Measurements from ENCODE around the gene FNDC11. TPM values are rescaled to one million over a fixed set of nuclear protein-coding genes. Genes with fewer than 3 reads are reported as not detected.
"Not testable (repeated sequence)": the region's sequence is repeated elsewhere in the genome, so short reads cannot be mapped to it uniquely, and the experiment has no call there.

Gene FNDC11
- total and polyA plus RNA-seq, 4 donors, result under 0.01 to 0.01 TPM; not detected in 2

DNA sequence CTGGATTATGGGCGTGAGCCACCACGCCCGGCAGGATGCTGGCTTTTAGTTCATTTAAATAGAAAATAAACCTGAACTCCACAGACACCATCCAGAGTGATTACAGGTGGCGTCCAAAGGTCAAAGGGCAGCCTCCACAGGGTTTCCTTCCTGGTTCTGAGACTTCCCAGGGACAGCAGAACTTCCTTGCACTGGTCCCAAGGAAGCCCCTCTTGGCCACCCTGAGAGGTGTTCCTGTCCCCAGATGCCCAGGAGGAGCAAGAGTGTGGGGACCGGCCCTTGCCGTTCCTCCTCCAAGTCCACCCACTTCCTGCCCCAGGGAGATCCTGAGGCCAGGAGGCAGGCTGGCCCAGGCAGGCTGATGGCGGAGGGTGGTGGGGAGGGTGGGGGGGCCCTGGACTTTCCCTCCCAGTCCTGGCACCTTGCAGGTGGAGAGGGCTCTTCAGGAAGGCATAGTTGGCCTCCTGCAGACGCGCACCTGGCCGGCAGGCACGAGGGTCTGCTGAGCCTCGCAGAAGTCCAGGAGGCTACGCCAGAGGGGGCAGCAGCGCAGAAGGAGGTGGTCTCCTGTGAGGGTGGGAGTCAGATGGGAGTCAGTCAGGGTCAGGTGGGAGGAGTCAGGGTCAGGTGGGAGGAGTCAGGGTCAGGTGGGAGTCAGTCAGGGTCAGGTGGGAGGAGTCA is 5.0 kb downstream of the FNDC11 start:
- no peaks in the 10 kb centered on the region for H3K27me3 ChIP-seq (ENCODE audit: control insufficient read depth in 4 of 4, insufficient read depth in 4 of 4, low read length in 3 of 4)
- H3K36me3 ChIP-seq (ENCODE audit: control insufficient read depth in 4 of 4, insufficient read depth in 3 of 4, low read depth in 1 of 4, low read length in 3 of 4), result peaks cover 0 to 40% (median 27%) of the 10 kb centered on the region in 4 donors
- DNase-seq (ENCODE audit: low spot score), result no peak
- no peak overlapping the region for H3K27ac ChIP-seq (ENCODE audit: low read depth in 1 of 2, low read length in 2 of 2)
- no peak overlapping the region for H3K9ac ChIP-seq (ENCODE audit: low read depth in 1 of 2, low read length in 2 of 2)
- 90% methylated on average over 14 of the region's 14 CpGs for WGBS
- no peak overlapping the region for H3K4me3 ChIP-seq (ENCODE audit: low read depth in 1 of 3, low read length in 3 of 3)
- no peaks in the 10 kb centered on the region for H3K9me3 ChIP-seq (ENCODE audit: control insufficient read depth in 4 of 4, low read length in 3 of 4)
- TF ChIP-seq, protein P1, sequence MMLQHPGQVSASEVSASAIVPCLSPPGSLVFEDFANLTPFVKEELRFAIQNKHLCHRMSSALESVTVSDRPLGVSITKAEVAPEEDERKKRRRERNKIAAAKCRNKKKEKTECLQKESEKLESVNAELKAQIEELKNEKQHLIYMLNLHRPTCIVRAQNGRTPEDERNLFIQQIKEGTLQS (IDR thresholded peaks at IDR 0.05), result no peak
- peak in 1 of 2 donors; percentile 57 for TF ChIP-seq HNF4A (conservative IDR thresholded peaks at IDR 0.05)
- no peaks in the 10 kb centered on the region for H3K4me1 ChIP-seq (ENCODE audit: control insufficient read depth in 4 of 4, insufficient read depth in 4 of 4, low read length in 3 of 4)

DNA sequence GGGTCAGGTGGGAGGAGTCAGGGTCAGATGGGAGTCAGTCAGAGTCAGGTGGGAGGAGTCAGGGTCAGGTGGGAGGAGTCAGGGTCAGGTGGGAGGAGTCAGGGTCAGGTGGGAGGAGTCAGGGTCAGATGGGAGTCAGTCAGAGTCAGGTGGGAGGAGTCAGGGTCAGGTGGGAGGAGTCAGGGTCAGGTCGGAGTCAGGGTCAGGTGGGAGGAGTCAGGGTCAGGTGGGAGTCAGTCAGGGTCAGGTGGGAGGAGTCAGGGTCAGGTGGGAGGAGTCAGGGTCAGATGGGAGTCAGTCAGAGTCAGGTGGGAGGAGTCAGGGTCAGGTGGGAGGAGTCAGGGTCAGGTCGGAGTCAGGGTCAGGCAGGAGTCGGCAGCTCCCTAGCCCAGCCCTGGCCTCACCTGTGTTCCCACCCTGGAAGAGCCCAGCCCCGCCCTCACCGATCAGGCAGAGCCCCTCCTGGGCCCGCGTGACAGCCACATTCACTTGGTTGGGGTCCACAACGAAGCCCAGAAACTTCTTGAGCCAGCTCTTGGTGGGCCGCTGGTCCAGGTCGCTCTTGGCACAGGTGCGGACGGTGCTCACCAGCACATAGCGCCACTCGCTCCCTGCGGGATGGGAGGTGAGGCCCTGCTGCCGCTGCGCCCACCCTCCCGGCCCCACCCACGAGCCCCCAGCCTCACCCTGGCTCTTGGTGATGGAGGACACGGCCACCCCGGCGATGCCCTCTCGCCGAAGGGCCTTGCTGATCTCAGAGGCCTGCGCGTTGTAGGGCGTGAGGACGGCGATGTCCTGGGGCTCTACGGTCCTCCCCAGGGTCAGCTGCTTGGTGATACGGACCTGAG is 5.8 kb downstream of the FNDC11 start:
- not testable (repeated sequence) for H3K9ac ChIP-seq (ENCODE audit: low read depth in 1 of 2, low read length in 2 of 2); H3K4me1 ChIP-seq (ENCODE audit: control insufficient read depth in 4 of 4, insufficient read depth in 4 of 4, low read length in 3 of 4); H3K9me3 ChIP-seq (ENCODE audit: control insufficient read depth in 4 of 4, low read length in 3 of 4); H3K27me3 ChIP-seq (ENCODE audit: control insufficient read depth in 4 of 4, insufficient read depth in 4 of 4, low read length in 3 of 4); DNase-seq (ENCODE audit: low spot score); H3K27ac ChIP-seq (ENCODE audit: low read depth in 1 of 2, low read length in 2 of 2); H3K4me3 ChIP-seq (ENCODE audit: low read depth in 1 of 3, low read length in 3 of 3)
- 97% methylated on average over 31 of the region's 31 CpGs for WGBS
- peaks cover 0 to 47% (median 30%) of the 10 kb centered on the region in 4 donors for H3K36me3 ChIP-seq (ENCODE audit: control insufficient read depth in 4 of 4, insufficient read depth in 3 of 4, low read depth in 1 of 4, low read length in 3 of 4)

DNA sequence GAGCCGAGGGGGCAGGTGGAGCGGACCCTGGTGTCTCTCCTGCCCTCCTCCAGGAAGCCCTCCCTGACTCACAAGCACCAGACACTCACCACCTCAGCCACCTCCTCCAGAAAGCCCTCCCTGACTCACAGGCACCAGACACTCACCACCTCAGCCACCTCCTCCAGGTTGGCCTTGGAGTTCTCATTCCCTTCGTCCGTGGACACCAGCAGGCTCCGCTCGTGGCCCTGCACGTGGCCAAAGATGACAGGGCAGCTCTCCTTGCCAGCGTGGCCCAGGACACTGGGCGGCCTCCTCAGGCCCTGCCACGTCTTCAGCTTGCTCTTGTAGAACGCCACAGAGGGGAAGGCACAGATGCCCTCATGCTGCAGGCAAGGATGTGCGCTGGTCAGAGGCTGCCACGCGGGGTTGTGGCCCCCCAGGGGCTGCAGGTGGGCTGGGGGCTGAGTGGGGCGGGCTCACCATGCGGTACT is 6.4 kb downstream of the FNDC11 start:
- no peaks in the 10 kb centered on the region for H3K27me3 ChIP-seq (ENCODE audit: control insufficient read depth in 4 of 4, insufficient read depth in 4 of 4, low read length in 3 of 4)
- H3K9me3 ChIP-seq (ENCODE audit: control insufficient read depth in 4 of 4, low read length in 3 of 4), result no peaks in the 10 kb centered on the region
- H3K9ac ChIP-seq (ENCODE audit: low read depth in 1 of 2, low read length in 2 of 2), result no peak overlapping the region
- H3K4me1 ChIP-seq (ENCODE audit: control insufficient read depth in 4 of 4, insufficient read depth in 4 of 4, low read length in 3 of 4), result no peaks in the 10 kb centered on the region
- H3K4me3 ChIP-seq (ENCODE audit: low read depth in 1 of 3, low read length in 3 of 3), result no peak overlapping the region
- H3K36me3 ChIP-seq (ENCODE audit: control insufficient read depth in 4 of 4, insufficient read depth in 3 of 4, low read depth in 1 of 4, low read length in 3 of 4), result peaks cover 0 to 48% (median 34%) of the 10 kb centered on the region in 4 donors
- TF ChIP-seq, protein P2, sequence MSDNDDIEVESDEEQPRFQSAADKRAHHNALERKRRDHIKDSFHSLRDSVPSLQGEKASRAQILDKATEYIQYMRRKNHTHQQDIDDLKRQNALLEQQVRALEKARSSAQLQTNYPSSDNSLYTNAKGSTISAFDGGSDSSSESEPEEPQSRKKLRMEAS (IDR thresholded peaks at IDR 0.05), result no peak
- TF ChIP-seq, protein P3, sequence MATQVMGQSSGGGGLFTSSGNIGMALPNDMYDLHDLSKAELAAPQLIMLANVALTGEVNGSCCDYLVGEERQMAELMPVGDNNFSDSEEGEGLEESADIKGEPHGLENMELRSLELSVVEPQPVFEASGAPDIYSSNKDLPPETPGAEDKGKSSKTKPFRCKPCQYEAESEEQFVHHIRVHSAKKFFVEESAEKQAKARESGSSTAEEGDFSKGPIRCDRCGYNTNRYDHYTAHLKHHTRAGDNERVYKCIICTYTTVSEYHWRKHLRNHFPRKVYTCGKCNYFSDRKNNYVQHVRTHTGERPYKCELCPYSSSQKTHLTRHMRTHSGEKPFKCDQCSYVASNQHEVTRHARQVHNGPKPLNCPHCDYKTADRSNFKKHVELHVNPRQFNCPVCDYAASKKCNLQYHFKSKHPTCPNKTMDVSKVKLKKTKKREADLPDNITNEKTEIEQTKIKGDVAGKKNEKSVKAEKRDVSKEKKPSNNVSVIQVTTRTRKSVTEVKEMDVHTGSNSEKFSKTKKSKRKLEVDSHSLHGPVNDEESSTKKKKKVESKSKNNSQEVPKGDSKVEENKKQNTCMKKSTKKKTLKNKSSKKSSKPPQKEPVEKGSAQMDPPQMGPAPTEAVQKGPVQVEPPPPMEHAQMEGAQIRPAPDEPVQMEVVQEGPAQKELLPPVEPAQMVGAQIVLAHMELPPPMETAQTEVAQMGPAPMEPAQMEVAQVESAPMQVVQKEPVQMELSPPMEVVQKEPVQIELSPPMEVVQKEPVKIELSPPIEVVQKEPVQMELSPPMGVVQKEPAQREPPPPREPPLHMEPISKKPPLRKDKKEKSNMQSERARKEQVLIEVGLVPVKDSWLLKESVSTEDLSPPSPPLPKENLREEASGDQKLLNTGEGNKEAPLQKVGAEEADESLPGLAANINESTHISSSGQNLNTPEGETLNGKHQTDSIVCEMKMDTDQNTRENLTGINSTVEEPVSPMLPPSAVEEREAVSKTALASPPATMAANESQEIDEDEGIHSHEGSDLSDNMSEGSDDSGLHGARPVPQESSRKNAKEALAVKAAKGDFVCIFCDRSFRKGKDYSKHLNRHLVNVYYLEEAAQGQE (IDR thresholded peaks at IDR 0.05), result no peak
- TF ChIP-seq HNF4A (conservative IDR thresholded peaks at IDR 0.05) (no peak), TAF1 (conservative IDR thresholded peaks at IDR 0.05) (no peak), GABPA (IDR thresholded peaks at IDR 0.05 in 1 of 2, conservative IDR thresholded peaks at IDR 0.05 in 1 of 2) (no peak), FOXA2 (IDR thresholded peaks at IDR 0.05) (no peak), HNF4G (IDR thresholded peaks at IDR 0.05) (no peak), YY1 (IDR thresholded peaks at IDR 0.05) (no peak), RXRA (IDR thresholded peaks at IDR 0.05) (no peak), EGR1 (IDR thresholded peaks at IDR 0.05; ENCODE audit: low read depth in 2 of 2) (no peak), FOXA1 (IDR thresholded peaks at IDR 0.05) (no peak), RAD21 (IDR thresholded peaks at IDR 0.05) (no peak)
- TF ChIP-seq, protein P4, sequence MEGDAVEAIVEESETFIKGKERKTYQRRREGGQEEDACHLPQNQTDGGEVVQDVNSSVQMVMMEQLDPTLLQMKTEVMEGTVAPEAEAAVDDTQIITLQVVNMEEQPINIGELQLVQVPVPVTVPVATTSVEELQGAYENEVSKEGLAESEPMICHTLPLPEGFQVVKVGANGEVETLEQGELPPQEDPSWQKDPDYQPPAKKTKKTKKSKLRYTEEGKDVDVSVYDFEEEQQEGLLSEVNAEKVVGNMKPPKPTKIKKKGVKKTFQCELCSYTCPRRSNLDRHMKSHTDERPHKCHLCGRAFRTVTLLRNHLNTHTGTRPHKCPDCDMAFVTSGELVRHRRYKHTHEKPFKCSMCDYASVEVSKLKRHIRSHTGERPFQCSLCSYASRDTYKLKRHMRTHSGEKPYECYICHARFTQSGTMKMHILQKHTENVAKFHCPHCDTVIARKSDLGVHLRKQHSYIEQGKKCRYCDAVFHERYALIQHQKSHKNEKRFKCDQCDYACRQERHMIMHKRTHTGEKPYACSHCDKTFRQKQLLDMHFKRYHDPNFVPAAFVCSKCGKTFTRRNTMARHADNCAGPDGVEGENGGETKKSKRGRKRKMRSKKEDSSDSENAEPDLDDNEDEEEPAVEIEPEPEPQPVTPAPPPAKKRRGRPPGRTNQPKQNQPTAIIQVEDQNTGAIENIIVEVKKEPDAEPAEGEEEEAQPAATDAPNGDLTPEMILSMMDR (IDR thresholded peaks at IDR 0.05; ENCODE audit: low read depth, low read length, missing input control), result no peak
- TF ChIP-seq, protein P1 (IDR thresholded peaks at IDR 0.05), result no peak
- no peak overlapping the region for H3K27ac ChIP-seq (ENCODE audit: low read depth in 1 of 2, low read length in 2 of 2)
- no peak for DNase-seq (ENCODE audit: low spot score)
- 97% methylated on average over 16 of the region's 16 CpGs for WGBS

Measured in liver (tissue), 9 donors.